ENCODE measurements around the gene HSPB9. TPM values are rescaled to one million over a fixed set of nuclear protein-coding genes. Genes with fewer than 3 reads are reported as not detected.

HSPB9 gene
- polyA plus RNA-seq, 1 donor from 2014 or later = not detected

- H2AFZ ChIP-seq (ENCODE audit: low read depth, low read length) = no peak overlapping the region
- no peaks in the 10 kb centered on the region for H4K20me1 ChIP-seq (ENCODE audit: insufficient read depth)
- no peak overlapping the region for H3K4me2 ChIP-seq (ENCODE audit: low read length)
- no peaks in the 10 kb centered on the region for H3K36me3 ChIP-seq (ENCODE audit: insufficient read depth, low read length)
- TF ChIP-seq REST (IDR thresholded peaks at IDR 0.05; ENCODE audit: borderline replicate concordance) = no peak
- TF ChIP-seq RAD21 (conservative IDR thresholded peaks at IDR 0.05) = no peak
- no peak for TF ChIP-seq EP300 (conservative IDR thresholded peaks at IDR 0.05; ENCODE audit: poor library complexity, severe bottlenecking)
- TF ChIP-seq TAF1 (IDR thresholded peaks at IDR 0.05; ENCODE audit: low read depth) = no peak
- TF ChIP-seq SMC3 (conservative IDR thresholded peaks at IDR 0.05; ENCODE audit: poor library complexity) = no peak
- TF ChIP-seq MXI1 (conservative IDR thresholded peaks at IDR 0.05; ENCODE audit: poor library complexity, severe bottlenecking) = no peak
- TF ChIP-seq EZH2 (IDR thresholded peaks at IDR 0.05; ENCODE audit: borderline replicate concordance, insufficient read depth, low read length, poor library complexity, severe bottlenecking) = no peak
- TF ChIP-seq CTCF (IDR thresholded peaks at IDR 0.05; ENCODE audit: poor library complexity, severe bottlenecking) = no peak
- H3K27ac ChIP-seq (ENCODE audit: low read length) = no peak overlapping the region
- no peaks in the 10 kb centered on the region for H3K9me2 ChIP-seq (ENCODE audit: insufficient read depth, low read length)
- H3K9me3 ChIP-seq (ENCODE audit: low read length) = no peaks in the 10 kb centered on the region
- H3F3A ChIP-seq (ENCODE audit: insufficient read depth, low read length, poor library complexity, severe bottlenecking) = no peaks in the 10 kb centered on the region
- no peaks in the 10 kb centered on the region for H3K27me3 ChIP-seq (ENCODE audit: insufficient read depth, low read depth, low read length)
- no peaks in the 10 kb centered on the region for H3K79me2 ChIP-seq (replicated peaks; ENCODE audit: insufficient read depth, low read length)
- no peak overlapping the region for H3K4me3 ChIP-seq (ENCODE audit: low read length)
- no peak overlapping the region for H3K9ac ChIP-seq (ENCODE audit: low read length)
These were observed 10.6 kb upstream of the HSPB9 start for GRCh38 chr17:42111871-42112551.

- Histone ChIP-seq H3K27me3 (ENCODE audit: insufficient read depth, low read depth, low read length) (no peaks in the 10 kb centered on the region), H3K9ac (ENCODE audit: low read length) (no peak within 1 kb of the TSS), H3K4me2 (ENCODE audit: low read length) (no peak within 1 kb of the TSS), H3K27ac (ENCODE audit: low read length) (no peak within 1 kb of the TSS), H4K20me1 (ENCODE audit: insufficient read depth) (no peaks in the 10 kb centered on the region), H3K36me3 (ENCODE audit: insufficient read depth, low read length) (no peaks in the 10 kb centered on the region), H3K79me2 (replicated peaks; ENCODE audit: insufficient read depth, low read length) (no peaks in the 10 kb centered on the region), H3K9me3 (ENCODE audit: low read length) (no peaks in the 10 kb centered on the region), H3K4me3 (ENCODE audit: low read length) (no peak within 1 kb of the TSS), H3K9me2 (ENCODE audit: insufficient read depth, low read length) (no peaks in the 10 kb centered on the region), H3F3A (ENCODE audit: insufficient read depth, low read length, poor library complexity, severe bottlenecking) (no peaks in the 10 kb centered on the region), H2AFZ (ENCODE audit: low read depth, low read length) (no peak within 1 kb of the TSS)
- TF ChIP-seq RAD21 (conservative IDR thresholded peaks at IDR 0.05) (no peak), MXI1 (conservative IDR thresholded peaks at IDR 0.05; ENCODE audit: poor library complexity, severe bottlenecking) (no peak), SMC3 (conservative IDR thresholded peaks at IDR 0.05; ENCODE audit: poor library complexity) (no peak), TAF1 (IDR thresholded peaks at IDR 0.05; ENCODE audit: low read depth) (no peak), POLR2AphosphoS5 (IDR thresholded peaks at IDR 0.05) (no peak), CTCF (IDR thresholded peaks at IDR 0.05; ENCODE audit: poor library complexity, severe bottlenecking) (no peak), EP300 (conservative IDR thresholded peaks at IDR 0.05; ENCODE audit: poor library complexity, severe bottlenecking) (no peak), REST (IDR thresholded peaks at IDR 0.05; ENCODE audit: borderline replicate concordance) (no peak), EZH2 (IDR thresholded peaks at IDR 0.05; ENCODE audit: borderline replicate concordance, insufficient read depth, low read length, poor library complexity, severe bottlenecking) (no peak)
These were observed 9.9 kb upstream of the HSPB9 start, which contains the start of gene DHX58 for GRCh38 chr17:42112552-42113176. DHX58 (minus strand) TSS chr17:42112714; CDS start chr17:42111892, 822 bp downstream.

Data from neural cell (in vitro differentiated cells).